OCI-LY1 (cell line): Measurements from ENCODE around the gene MRPL10.

Experiments
- EZH2 ChIP-seq: fragments of 200-600 bp; sonication (generic), shearing (Covaris generic); IDR thresholded peaks from 2 replicates; pipeline ENCODE4 v1.8.0; 2017; ENCODE audit warnings: borderline replicate concordance, mixed run types, mild to moderate bottlenecking, antibody characterized with exemption, low read length, moderate library complexity, mixed read lengths
- TF ChIP-seq, protein P1 (sequence below): fragments of 200-600 bp; sonication (generic), shearing (Covaris generic); IDR thresholded peaks from 2 replicates; pipeline ENCODE4 v1.5.1; 2017; ENCODE audit warnings: mild to moderate bottlenecking, antibody characterized with exemption, low read length, moderate library complexity, mixed read lengths

GRCh38 chr17:47871048-47871447 is 39.7 kb upstream of the MRPL10 start:
- TF ChIP-seq, protein P1, sequence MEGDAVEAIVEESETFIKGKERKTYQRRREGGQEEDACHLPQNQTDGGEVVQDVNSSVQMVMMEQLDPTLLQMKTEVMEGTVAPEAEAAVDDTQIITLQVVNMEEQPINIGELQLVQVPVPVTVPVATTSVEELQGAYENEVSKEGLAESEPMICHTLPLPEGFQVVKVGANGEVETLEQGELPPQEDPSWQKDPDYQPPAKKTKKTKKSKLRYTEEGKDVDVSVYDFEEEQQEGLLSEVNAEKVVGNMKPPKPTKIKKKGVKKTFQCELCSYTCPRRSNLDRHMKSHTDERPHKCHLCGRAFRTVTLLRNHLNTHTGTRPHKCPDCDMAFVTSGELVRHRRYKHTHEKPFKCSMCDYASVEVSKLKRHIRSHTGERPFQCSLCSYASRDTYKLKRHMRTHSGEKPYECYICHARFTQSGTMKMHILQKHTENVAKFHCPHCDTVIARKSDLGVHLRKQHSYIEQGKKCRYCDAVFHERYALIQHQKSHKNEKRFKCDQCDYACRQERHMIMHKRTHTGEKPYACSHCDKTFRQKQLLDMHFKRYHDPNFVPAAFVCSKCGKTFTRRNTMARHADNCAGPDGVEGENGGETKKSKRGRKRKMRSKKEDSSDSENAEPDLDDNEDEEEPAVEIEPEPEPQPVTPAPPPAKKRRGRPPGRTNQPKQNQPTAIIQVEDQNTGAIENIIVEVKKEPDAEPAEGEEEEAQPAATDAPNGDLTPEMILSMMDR: no peak
- no peak for TF ChIP-seq EZH2
